Thyroid gland (tissue), 4 donors: ENCODE measurements around the gene MESD.

ENCODE experiments used
- CTCF ChIP-seq, 6 experiments: fragments of 200-600 bp in 3 of 6; fragments of 450-650 bp in 3 of 6; sonication (generic) in 3 of 6; IDR thresholded peaks; one replicate each; pipeline ENCODE4 v1.5.1; 2016 to 2019; ENCODE audit warnings: antibody characterized with exemption in 6 of 6, mild to moderate bottlenecking in 2 of 6, inconsistent platforms in 1 of 6, moderate library complexity in 1 of 6
- POLR2A ChIP-seq, 2 donors: fragments of 450-650 bp; IDR thresholded peaks; one replicate each; pipeline ENCODE4 v1.6.1; 2017; ENCODE audit warnings: antibody characterized with exemption in 2 of 2, mild to moderate bottlenecking in 2 of 2, moderate library complexity in 1 of 2

- TF ChIP-seq POLR2A (IDR thresholded peaks at IDR 0.05) (no peak), CTCF (IDR thresholded peaks at IDR 0.05) (no peak)
Measured at GRCh38 chr15:80958818-80959495, 30.7 kb downstream of the MESD start.
